HG02943 (cell line): ENCODE measurements around the gene SRC.

Experiments
- ATAC-seq: cut with Tn5 transposase; IDR thresholded peaks from one replicate; pipeline ENCODE4 v1.9.1; 2021; ENCODE audit warnings: mild to moderate bottlenecking, low read depth, moderate library complexity; ENCODE audit not compliant: unreplicated experiment

Gene SRC

GRCh38 chr20:37345339-37346235 is at the start of gene SRC:
Gene SRC, plus strand, starts transcription at chr20:37346140. Its CDS starts 38,014 bp downstream, at chr20:37384154.
- ATAC-seq, result no peak

- ATAC-seq, result no peak
These were observed 49.6 kb upstream of the SRC start for GRCh38 chr20:37296371-37296770.

- ATAC-seq, result no peak
These were observed 48.7 kb upstream of the SRC start for GRCh38 chr20:37297066-37297736.

- ATAC-seq, result no peak
These were observed 47.6 kb upstream of the SRC start for GRCh38 chr20:37298190-37298939.

- no peak for ATAC-seq
These were observed 46.0 kb upstream of the SRC start for GRCh38 chr20:37299718-37300528.

GRCh38 chr20:37301120-37301519 is 44.8 kb upstream of the SRC start:
- ATAC-seq, result no peak

- ATAC-seq, result no peak
These were observed 44.4 kb upstream of the SRC start for GRCh38 chr20:37301558-37301957.

- no peak for ATAC-seq
These were observed 43.0 kb upstream of the SRC start for GRCh38 chr20:37302981-37303380.

GRCh38 chr20:37303637-37304036 is 42.3 kb upstream of the SRC start:
- no peak for ATAC-seq

GRCh38 chr20:37305079-37305478 is 40.9 kb upstream of the SRC start:
- ATAC-seq, result no peak

- ATAC-seq, result no peak
These were observed 40.1 kb upstream of the SRC start for GRCh38 chr20:37305839-37306238.

GRCh38 chr20:37308086-37309050 is 37.6 kb upstream of the SRC start:
- ATAC-seq, result peak; percentile 92

- ATAC-seq, result no peak
These were observed 36.6 kb upstream of the SRC start for GRCh38 chr20:37309290-37309689.

- no peak for ATAC-seq
These were observed 35.9 kb upstream of the SRC start for GRCh38 chr20:37309936-37310590.

GRCh38 chr20:37310951-37311350 is 35.0 kb upstream of the SRC start:
- no peak for ATAC-seq

- no peak for ATAC-seq
These were observed 34.1 kb upstream of the SRC start for GRCh38 chr20:37311710-37312355.

- no peak for ATAC-seq
These were observed 32.3 kb upstream of the SRC start for GRCh38 chr20:37313546-37314091.

- no peak for ATAC-seq
These were observed 31.8 kb upstream of the SRC start for GRCh38 chr20:37314099-37314498.
